PC-3 (cell line): Measurements from ENCODE around the gene SLFN5.

ENCODE experiments used
- EZH2 ChIP-seq: fragments of 300-600 bp; sonication (generic); IDR thresholded peaks from one replicate; pipeline ENCODE4 v1.6.1; 2017; ENCODE audit warnings: antibody characterized with exemption, mild to moderate bottlenecking, low read length; ENCODE audit not compliant: unreplicated experiment
- EZH2phosphoT487 ChIP-seq: fragments of 300-600 bp; sonication (generic); IDR thresholded peaks from 2 replicates; pipeline ENCODE4 v1.6.1; 2018; ENCODE audit warnings: mild to moderate bottlenecking, antibody characterized with exemption, low read length, borderline replicate concordance
- TF ChIP-seq, protein P1 (sequence below): fragments of 300-600 bp; sonication (generic); conservative IDR thresholded peaks from 2 replicates; pipeline ENCODE4 v1.5.1; 2017; ENCODE audit warnings: antibody characterized with exemption, low read depth, mild to moderate bottlenecking, low read length

DNA sequence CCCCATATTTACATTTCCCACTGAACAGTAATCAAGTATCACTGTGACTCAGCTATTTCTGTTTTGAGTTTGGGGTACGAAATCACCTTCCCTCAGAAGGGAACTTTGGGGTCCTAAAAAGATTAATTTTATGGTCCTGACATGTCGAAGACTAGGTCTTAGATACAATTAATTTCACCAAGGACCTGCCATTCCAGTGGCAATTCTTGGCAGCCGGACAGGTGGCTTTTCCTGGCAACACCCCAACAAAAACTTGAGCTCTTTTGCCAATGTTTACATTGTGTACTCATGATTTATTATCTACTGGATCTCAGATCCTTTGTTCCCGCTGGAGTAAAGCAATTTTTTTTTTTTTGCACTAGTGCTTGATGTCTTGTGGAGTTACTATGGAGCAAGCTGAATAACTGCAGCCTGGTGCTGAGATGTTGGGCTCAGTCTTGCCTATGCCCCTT is 14.4 kb downstream of the SLFN5 start:
- TF ChIP-seq EZH2 = no peak
- TF ChIP-seq, protein P1, sequence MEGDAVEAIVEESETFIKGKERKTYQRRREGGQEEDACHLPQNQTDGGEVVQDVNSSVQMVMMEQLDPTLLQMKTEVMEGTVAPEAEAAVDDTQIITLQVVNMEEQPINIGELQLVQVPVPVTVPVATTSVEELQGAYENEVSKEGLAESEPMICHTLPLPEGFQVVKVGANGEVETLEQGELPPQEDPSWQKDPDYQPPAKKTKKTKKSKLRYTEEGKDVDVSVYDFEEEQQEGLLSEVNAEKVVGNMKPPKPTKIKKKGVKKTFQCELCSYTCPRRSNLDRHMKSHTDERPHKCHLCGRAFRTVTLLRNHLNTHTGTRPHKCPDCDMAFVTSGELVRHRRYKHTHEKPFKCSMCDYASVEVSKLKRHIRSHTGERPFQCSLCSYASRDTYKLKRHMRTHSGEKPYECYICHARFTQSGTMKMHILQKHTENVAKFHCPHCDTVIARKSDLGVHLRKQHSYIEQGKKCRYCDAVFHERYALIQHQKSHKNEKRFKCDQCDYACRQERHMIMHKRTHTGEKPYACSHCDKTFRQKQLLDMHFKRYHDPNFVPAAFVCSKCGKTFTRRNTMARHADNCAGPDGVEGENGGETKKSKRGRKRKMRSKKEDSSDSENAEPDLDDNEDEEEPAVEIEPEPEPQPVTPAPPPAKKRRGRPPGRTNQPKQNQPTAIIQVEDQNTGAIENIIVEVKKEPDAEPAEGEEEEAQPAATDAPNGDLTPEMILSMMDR = no peak
- TF ChIP-seq EZH2phosphoT487 = no peak
